Panc1 (cell line): ENCODE data around the gene SIN3B.

Source experiments
- POLR2AphosphoS5 ChIP-seq: IDR thresholded peaks from 2 replicates; pipeline ENCODE4 v1.6.1; 2012; ENCODE audit warnings: mild to moderate bottlenecking, low read depth, low read length, moderate library complexity
- SIN3A ChIP-seq: IDR thresholded peaks from 2 replicates; pipeline ENCODE4 v1.6.1; 2012; ENCODE audit warnings: low read depth, mild to moderate bottlenecking, low read length, moderate library complexity, borderline replicate concordance; ENCODE audit not compliant: insufficient read depth
- TF ChIP-seq, protein P1 (sequence below): fragments of 450-650 bp; IDR thresholded peaks from 2 replicates; pipeline ENCODE4 v1.5.1; 2017; ENCODE audit warnings: mild to moderate bottlenecking

DNA sequence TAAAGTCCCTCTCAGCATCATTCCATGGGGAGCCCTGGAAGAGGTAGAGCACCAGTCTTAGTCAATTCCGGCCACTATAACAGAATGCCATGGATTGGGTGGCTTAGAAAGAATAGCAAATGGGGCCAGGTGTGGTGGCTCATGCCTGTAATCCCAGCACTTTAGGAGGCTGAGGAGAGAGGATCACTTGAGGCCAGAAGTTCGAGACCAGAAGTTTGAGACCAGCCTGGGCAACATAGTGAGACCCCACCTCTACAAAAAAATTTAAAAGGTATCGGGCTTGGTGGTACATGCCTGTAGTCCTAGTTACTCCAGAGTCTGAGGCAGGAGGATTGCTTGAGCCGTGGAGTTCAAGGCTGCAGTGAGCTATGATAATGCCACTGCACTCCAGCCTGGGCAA is 25.0 kb upstream of the SIN3B start:
- TF ChIP-seq POLR2AphosphoS5 (no peak), SIN3A (no peak)
- TF ChIP-seq, protein P1, sequence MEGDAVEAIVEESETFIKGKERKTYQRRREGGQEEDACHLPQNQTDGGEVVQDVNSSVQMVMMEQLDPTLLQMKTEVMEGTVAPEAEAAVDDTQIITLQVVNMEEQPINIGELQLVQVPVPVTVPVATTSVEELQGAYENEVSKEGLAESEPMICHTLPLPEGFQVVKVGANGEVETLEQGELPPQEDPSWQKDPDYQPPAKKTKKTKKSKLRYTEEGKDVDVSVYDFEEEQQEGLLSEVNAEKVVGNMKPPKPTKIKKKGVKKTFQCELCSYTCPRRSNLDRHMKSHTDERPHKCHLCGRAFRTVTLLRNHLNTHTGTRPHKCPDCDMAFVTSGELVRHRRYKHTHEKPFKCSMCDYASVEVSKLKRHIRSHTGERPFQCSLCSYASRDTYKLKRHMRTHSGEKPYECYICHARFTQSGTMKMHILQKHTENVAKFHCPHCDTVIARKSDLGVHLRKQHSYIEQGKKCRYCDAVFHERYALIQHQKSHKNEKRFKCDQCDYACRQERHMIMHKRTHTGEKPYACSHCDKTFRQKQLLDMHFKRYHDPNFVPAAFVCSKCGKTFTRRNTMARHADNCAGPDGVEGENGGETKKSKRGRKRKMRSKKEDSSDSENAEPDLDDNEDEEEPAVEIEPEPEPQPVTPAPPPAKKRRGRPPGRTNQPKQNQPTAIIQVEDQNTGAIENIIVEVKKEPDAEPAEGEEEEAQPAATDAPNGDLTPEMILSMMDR: no peak
